SK-N-SH treated with all-trans-retinoic acid at 6 μM for 48 hours (cell line): ENCODE results near the gene AKAP13.

Source experiments
- ATAC-seq: fragments of 200-7000 bp; cut with Tn5 transposase; 3 replicates; pipeline ENCODE4 v1.9.1; 2020; ENCODE audit warnings: mild to moderate bottlenecking, moderate library complexity
- ARNTL ChIP-seq: fragments of 450-650 bp; formaldehyde crosslinking; IDR thresholded peaks from 2 replicates; pipeline ENCODE4 v1.5.0; 2020; ENCODE audit warnings: low read depth, mild to moderate bottlenecking, moderate library complexity, borderline replicate concordance
- BACH2 ChIP-seq: fragments of 250-450 bp; sonication (Bioruptor Pico); IDR thresholded peaks from 2 replicates; pipeline ENCODE4 v1.9.0; 2021; ENCODE audit warnings: mild to moderate bottlenecking, borderline replicate concordance
- CSDC2 ChIP-seq: fragments of 250-450 bp; sonication (Bioruptor Pico); IDR thresholded peaks from 2 replicates; pipeline ENCODE4 v1.5.0; 2020; ENCODE audit warnings: mild to moderate bottlenecking, moderate library complexity
- ESRRG ChIP-seq: fragments of 250-450 bp; sonication (Bioruptor Pico); IDR thresholded peaks from 2 replicates; pipeline ENCODE4 v1.6.1; 2021; ENCODE audit warnings: mild to moderate bottlenecking
- GLIS3 ChIP-seq: fragments of 250-450 bp; sonication (Bioruptor Pico); IDR thresholded peaks from 2 replicates; pipeline ENCODE4 v1.5.0; 2020; ENCODE audit warnings: mild to moderate bottlenecking, moderate library complexity
- ISL1 ChIP-seq: fragments of 250-450 bp; sonication (Bioruptor Pico); IDR thresholded peaks from 2 replicates; pipeline ENCODE4 v2.1.2; 2022; ENCODE audit warnings: mild to moderate bottlenecking, moderate library complexity
- OSR1 ChIP-seq: fragments of 250-450 bp; sonication (Bioruptor Pico); IDR thresholded peaks from 2 replicates; pipeline ENCODE4 v1.8.0; 2022; ENCODE audit warnings: moderate library complexity, mild to moderate bottlenecking, inconsistent platforms
- PPARA ChIP-seq: fragments of 250-450 bp; sonication (Bioruptor Pico); IDR thresholded peaks from 2 replicates; pipeline ENCODE4 v1.5.0; 2020; ENCODE audit warnings: mild to moderate bottlenecking, borderline replicate concordance
- RARB ChIP-seq: fragments of 250-450 bp; sonication (Bioruptor Pico); IDR thresholded peaks from 2 replicates; pipeline ENCODE4 v1.8.0; 2021; ENCODE audit warnings: mild to moderate bottlenecking, moderate library complexity
- TCF4 ChIP-seq: fragments of 250-450 bp; sonication (Bioruptor Pico); IDR thresholded peaks from 2 replicates; pipeline ENCODE4 v1.8.0; 2021; ENCODE audit warnings: mild to moderate bottlenecking, moderate library complexity, borderline replicate concordance
- TOX ChIP-seq: fragments of 250-450 bp; sonication (Bioruptor Pico); IDR thresholded peaks from 2 replicates; pipeline ENCODE4 v1.8.0; 2021; ENCODE audit warnings: mild to moderate bottlenecking, moderate library complexity, borderline replicate concordance
- ZC3H10 ChIP-seq: fragments of 250-450 bp; sonication (Bioruptor Pico); IDR thresholded peaks from 2 replicates; pipeline ENCODE4 v1.5.1; 2021; ENCODE audit warnings: mild to moderate bottlenecking, moderate library complexity
- ZFP3 ChIP-seq: fragments of 250-450 bp; sonication (Bioruptor Pico); IDR thresholded peaks from 2 replicates; pipeline ENCODE4 v1.5.0; 2020; ENCODE audit warnings: mild to moderate bottlenecking, moderate library complexity
- ZFP30 ChIP-seq: fragments of 450-650 bp; formaldehyde crosslinking; IDR thresholded peaks from 2 replicates; pipeline ENCODE4 v1.5.0; 2022; ENCODE audit warnings: mild to moderate bottlenecking, moderate library complexity
- ZNF70 ChIP-seq: fragments of 450-650 bp; formaldehyde crosslinking; IDR thresholded peaks from 2 replicates; pipeline ENCODE4 v1.5.0; 2020; ENCODE audit warnings: mild to moderate bottlenecking, moderate library complexity
- ZNF8 ChIP-seq: fragments of 450-650 bp; formaldehyde crosslinking; IDR thresholded peaks from 2 replicates; pipeline ENCODE4 v1.5.0; 2020; ENCODE audit warnings: mild to moderate bottlenecking, moderate library complexity
- TF ChIP-seq, protein P1 (sequence below): fragments of 250-450 bp; sonication (Bioruptor Pico); IDR thresholded peaks from 2 replicates; pipeline ENCODE4 v1.8.0; 2020; ENCODE audit warnings: mild to moderate bottlenecking, moderate library complexity, borderline replicate concordance
- TF ChIP-seq, protein P2 (sequence below): fragments of 250-450 bp; sonication (Bioruptor Pico); IDR thresholded peaks from 2 replicates; pipeline ENCODE4 v1.5.1; 2021; ENCODE audit warnings: mild to moderate bottlenecking, moderate library complexity
- TF ChIP-seq, protein P3 (sequence below): fragments of 250-450 bp; sonication (Bioruptor Pico); IDR thresholded peaks from 2 replicates; pipeline ENCODE4 v1.5.1; 2020; ENCODE audit warnings: low read depth, mild to moderate bottlenecking, moderate library complexity
- TF ChIP-seq, protein P4 (sequence below): fragments of 250-450 bp; sonication (Bioruptor Pico); IDR thresholded peaks from 2 replicates; pipeline ENCODE4 v1.5.0; 2020; ENCODE audit warnings: mild to moderate bottlenecking, moderate library complexity
- TF ChIP-seq, protein P5 (sequence below): fragments of 250-450 bp; sonication (Bioruptor Pico); IDR thresholded peaks from 2 replicates; pipeline ENCODE4 v1.8.0; 2021; ENCODE audit warnings: low read depth, mild to moderate bottlenecking, moderate library complexity, borderline replicate concordance

AKAP13 gene

DNA sequence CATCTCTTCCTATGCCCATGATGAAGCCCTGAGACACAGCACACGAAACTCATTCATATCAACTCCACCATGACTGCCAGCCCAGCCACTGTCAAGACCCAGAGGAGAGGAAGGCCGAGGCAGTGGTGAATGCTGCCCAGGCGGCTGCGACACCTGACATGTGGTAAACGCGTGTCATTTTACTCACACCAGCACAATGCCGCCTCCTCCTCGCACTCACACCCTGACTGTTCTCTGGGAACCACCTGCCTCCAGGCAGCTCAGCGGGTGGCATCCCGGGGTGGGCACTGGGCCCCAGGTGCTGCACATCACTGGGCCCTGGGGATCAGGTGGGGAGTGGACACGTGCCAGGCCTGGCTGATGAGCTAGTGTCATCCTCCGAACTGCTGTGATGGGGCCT is 392.8 kb downstream of the AKAP13 start (continued):
- TF ChIP-seq, protein P1, sequence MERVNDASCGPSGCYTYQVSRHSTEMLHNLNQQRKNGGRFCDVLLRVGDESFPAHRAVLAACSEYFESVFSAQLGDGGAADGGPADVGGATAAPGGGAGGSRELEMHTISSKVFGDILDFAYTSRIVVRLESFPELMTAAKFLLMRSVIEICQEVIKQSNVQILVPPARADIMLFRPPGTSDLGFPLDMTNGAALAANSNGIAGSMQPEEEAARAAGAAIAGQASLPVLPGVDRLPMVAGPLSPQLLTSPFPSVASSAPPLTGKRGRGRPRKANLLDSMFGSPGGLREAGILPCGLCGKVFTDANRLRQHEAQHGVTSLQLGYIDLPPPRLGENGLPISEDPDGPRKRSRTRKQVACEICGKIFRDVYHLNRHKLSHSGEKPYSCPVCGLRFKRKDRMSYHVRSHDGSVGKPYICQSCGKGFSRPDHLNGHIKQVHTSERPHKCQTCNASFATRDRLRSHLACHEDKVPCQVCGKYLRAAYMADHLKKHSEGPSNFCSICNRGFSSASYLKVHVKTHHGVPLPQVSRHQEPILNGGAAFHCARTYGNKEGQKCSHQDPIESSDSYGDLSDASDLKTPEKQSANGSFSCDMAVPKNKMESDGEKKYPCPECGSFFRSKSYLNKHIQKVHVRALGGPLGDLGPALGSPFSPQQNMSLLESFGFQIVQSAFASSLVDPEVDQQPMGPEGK, result no peak
- TF ChIP-seq, all 23 proteins: peak for 0

DNA sequence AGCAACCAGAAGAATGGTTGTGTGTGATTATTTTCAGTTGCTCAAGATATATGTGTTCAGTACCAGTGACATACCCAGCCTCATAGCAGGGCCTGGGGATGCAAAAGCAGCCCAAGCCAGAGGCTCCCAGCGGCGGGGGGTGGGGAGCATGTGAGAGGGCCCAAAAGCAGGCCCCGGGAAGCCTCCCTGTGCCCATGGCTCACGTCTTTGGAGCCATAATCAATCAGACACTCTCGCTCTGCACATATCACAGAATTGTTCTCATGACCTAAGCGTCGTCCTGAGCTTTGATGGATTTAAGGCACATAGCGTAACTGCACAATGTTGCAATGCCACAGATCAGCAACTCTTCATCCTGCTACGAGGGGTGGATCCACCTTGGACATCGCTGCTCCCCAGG is 393.6 kb downstream of the AKAP13 start:
- ATAC-seq, result no peak
- TF ChIP-seq CSDC2 (CRISPR knock-in tag), result no peak
- TF ChIP-seq ZFP3 (CRISPR knock-in tag), result no peak
- TF ChIP-seq ESRRG (CRISPR knock-in tag), result no peak
- TF ChIP-seq, protein P2, sequence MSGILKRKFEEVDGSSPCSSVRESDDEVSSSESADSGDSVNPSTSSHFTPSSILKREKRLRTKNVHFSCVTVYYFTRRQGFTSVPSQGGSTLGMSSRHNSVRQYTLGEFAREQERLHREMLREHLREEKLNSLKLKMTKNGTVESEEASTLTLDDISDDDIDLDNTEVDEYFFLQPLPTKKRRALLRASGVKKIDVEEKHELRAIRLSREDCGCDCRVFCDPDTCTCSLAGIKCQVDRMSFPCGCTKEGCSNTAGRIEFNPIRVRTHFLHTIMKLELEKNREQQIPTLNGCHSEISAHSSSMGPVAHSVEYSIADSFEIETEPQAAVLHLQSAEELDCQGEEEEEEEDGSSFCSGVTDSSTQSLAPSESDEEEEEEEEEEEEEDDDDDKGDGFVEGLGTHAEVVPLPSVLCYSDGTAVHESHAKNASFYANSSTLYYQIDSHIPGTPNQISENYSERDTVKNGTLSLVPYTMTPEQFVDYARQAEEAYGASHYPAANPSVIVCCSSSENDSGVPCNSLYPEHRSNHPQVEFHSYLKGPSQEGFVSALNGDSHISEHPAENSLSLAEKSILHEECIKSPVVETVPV (CRISPR knock-in tag), result no peak
- no peak for TF ChIP-seq OSR1 (CRISPR knock-in tag)
- TF ChIP-seq, protein P1, result no peak
- no peak for TF ChIP-seq BACH2
- no peak for TF ChIP-seq ZC3H10 (CRISPR knock-in tag)
- no peak for TF ChIP-seq ZNF70 (CRISPR knock-in tag)
- TF ChIP-seq, protein P3, sequence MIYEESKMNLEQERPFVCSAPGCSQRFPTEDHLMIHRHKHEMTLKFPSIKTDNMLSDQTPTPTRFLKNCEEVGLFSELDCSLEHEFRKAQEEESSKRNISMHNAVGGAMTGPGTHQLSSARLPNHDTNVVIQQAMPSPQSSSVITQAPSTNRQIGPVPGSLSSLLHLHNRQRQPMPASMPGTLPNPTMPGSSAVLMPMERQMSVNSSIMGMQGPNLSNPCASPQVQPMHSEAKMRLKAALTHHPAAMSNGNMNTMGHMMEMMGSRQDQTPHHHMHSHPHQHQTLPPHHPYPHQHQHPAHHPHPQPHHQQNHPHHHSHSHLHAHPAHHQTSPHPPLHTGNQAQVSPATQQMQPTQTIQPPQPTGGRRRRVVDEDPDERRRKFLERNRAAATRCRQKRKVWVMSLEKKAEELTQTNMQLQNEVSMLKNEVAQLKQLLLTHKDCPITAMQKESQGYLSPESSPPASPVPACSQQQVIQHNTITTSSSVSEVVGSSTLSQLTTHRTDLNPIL (CRISPR knock-in tag), result no peak
- TF ChIP-seq PPARA (CRISPR knock-in tag), result no peak
- no peak for TF ChIP-seq ZNF8 (CRISPR knock-in tag)
- no peak for TF ChIP-seq RARB (CRISPR knock-in tag)
- TF ChIP-seq, protein P4, sequence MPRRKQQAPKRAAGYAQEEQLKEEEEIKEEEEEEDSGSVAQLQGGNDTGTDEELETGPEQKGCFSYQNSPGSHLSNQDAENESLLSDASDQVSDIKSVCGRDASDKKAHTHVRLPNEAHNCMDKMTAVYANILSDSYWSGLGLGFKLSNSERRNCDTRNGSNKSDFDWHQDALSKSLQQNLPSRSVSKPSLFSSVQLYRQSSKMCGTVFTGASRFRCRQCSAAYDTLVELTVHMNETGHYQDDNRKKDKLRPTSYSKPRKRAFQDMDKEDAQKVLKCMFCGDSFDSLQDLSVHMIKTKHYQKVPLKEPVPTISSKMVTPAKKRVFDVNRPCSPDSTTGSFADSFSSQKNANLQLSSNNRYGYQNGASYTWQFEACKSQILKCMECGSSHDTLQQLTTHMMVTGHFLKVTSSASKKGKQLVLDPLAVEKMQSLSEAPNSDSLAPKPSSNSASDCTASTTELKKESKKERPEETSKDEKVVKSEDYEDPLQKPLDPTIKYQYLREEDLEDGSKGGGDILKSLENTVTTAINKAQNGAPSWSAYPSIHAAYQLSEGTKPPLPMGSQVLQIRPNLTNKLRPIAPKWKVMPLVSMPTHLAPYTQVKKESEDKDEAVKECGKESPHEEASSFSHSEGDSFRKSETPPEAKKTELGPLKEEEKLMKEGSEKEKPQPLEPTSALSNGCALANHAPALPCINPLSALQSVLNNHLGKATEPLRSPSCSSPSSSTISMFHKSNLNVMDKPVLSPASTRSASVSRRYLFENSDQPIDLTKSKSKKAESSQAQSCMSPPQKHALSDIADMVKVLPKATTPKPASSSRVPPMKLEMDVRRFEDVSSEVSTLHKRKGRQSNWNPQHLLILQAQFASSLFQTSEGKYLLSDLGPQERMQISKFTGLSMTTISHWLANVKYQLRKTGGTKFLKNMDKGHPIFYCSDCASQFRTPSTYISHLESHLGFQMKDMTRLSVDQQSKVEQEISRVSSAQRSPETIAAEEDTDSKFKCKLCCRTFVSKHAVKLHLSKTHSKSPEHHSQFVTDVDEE, result no peak
- TF ChIP-seq TOX (CRISPR knock-in tag), result no peak
- no peak for TF ChIP-seq ISL1 (CRISPR knock-in tag)
- TF ChIP-seq ZFP30 (CRISPR knock-in tag), result no peak
- no peak for TF ChIP-seq TCF4 (CRISPR knock-in tag)

DNA sequence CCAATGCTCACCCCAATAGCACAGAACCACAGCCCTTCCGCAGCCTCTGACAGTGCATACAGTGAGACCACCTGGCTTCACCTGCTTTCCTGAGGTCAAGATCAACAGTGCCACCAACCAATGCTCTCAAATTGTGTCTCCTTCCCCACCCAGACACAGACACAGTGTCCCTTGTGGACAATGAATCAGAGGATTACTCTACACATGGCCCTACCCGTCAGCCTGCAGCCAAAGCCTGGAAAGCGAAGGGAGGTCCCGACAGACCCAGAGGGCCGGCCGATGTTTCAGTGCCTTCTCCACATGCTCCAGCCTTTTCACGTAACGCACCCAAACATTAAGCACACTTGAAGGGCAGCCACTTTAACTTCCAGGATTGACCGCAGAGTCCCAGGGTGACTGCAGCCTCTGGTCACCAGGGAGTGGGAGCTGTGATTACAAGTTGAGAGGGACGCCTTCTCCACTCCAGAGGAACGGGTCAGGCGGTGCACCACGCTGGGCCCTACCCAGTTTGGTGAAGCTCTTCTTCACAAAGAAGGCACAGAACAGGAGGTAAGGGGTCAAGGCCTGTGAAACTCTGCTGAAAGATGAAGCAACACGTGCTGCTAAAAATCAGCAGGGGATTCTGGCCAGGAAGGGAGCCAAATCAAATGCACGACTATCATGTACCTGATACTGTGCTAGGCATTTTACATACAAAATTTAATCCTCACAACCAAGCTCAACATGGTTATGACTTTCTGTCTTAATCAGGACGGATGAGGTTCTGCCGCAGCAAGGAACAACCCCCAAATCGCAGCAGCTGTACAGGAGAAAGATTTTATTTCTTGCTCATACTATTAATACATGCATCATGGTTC is 397.1 kb downstream of the AKAP13 start:
- TF ChIP-seq, protein P2 (CRISPR knock-in tag), result no peak
- TF ChIP-seq ISL1 (CRISPR knock-in tag) (no peak), GLIS3 (CRISPR knock-in tag) (no peak), ARNTL (no peak)
- TF ChIP-seq, protein P5, sequence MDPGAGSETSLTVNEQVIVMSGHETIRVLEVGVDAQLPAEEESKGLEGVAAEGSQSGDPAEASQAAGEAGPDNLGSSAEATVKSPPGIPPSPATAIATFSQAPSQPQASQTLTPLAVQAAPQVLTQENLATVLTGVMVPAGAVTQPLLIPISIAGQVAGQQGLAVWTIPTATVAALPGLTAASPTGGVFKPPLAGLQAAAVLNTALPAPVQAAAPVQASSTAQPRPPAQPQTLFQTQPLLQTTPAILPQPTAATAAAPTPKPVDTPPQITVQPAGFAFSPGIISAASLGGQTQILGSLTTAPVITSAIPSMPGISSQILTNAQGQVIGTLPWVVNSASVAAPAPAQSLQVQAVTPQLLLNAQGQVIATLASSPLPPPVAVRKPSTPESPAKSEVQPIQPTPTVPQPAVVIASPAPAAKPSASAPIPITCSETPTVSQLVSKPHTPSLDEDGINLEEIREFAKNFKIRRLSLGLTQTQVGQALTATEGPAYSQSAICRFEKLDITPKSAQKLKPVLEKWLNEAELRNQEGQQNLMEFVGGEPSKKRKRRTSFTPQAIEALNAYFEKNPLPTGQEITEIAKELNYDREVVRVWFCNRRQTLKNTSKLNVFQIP (CRISPR knock-in tag), result no peak
- ATAC-seq, result no peak
